Measurements from ENCODE around the gene CRYBG2. TPM values are rescaled to one million over a fixed set of nuclear protein-coding genes. Genes with fewer than 3 reads are reported as not detected.
"Not testable (repeated sequence)": the region's sequence is repeated elsewhere in the genome, so short reads cannot be mapped to it uniquely, and the experiment has no call there.

Gene CRYBG2
- total RNA-seq, 2 experiments from 2014 or later, result 1.3 to 1.4 TPM

DNA sequence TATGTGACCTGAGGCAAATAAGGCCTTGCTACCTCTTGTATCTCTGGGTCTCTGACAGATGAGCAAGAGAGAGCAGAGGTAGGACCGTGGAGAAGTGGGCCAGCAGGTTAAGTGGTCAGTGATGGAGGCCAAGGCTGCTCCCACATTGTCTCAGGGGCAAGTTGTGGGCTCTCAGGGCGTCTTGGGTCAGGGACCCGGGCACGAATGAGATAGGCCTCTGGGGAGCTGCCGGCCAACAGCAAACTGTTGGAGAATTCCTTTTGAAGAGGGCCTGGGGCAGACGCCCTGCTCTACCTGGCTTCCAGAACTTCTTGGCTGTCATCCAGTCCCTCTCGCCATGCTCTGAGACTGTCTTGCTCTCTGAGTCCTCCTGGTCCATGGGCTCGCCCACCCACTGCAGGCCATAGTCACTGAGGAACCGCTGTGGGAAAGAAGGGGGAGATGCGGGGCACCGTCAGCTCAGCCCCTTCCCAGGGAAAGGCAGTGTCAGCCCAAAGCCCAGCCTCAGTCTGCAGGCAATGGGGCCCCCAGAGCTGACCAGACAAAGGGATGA, 59.9 kb downstream of the CRYBG2 start:
- H3K4me3 ChIP-seq (ENCODE audit: low read length), result no peak overlapping the region
- Mint-ChIP-seq H3K4me3 (no peak overlapping the region), H3K9me3 (no peaks in the 10 kb centered on the region), H3K27me3 (no peaks in the 10 kb centered on the region), H3K36me3 (ENCODE audit: low read depth) (peaks cover 12% of the 10 kb centered on the region), H3K4me1 (ENCODE audit: low read depth) (peaks cover 48% of the 10 kb centered on the region), H3K27ac (no peak overlapping the region)
- intact Hi-C loops (cut with DNase I, micrococcal nuclease), result no loop called here
- no peaks in the 10 kb centered on the region for H3K27me3 ChIP-seq (ENCODE audit: control insufficient read depth in 1 of 2, insufficient read depth in 2 of 2, low read length in 2 of 2)
- no peak for ATAC-seq (ENCODE audit: poor library complexity)
- H3K27ac ChIP-seq (ENCODE audit: low read depth in 1 of 2, low read length in 2 of 2), result no peak overlapping the region
- H3K9me3 ChIP-seq (ENCODE audit: control insufficient read depth in 1 of 2, insufficient read depth in 1 of 2, low read length in 2 of 2), result no peaks in the 10 kb centered on the region
- POLR2A ChIA-PET, result interaction anchor here (1.0 to 20.7 kb wide), 2 partner anchors 8 to 28 kb away, joined by 3 to 977 read pairs; partner anchors contain the start of gene CD52
- peaks cover 68% of the 10 kb centered on the region for H3K4me1 ChIP-seq (ENCODE audit: insufficient read depth, low read length)
- H3K36me3 ChIP-seq (ENCODE audit: insufficient read depth, low read length), result peaks cover 11% of the 10 kb centered on the region
- CTCF ChIA-PET, result no interaction called here
- DNase-seq, result peak in 1 of 14 experiments; percentile 2
- TF ChIP-seq, protein P1, sequence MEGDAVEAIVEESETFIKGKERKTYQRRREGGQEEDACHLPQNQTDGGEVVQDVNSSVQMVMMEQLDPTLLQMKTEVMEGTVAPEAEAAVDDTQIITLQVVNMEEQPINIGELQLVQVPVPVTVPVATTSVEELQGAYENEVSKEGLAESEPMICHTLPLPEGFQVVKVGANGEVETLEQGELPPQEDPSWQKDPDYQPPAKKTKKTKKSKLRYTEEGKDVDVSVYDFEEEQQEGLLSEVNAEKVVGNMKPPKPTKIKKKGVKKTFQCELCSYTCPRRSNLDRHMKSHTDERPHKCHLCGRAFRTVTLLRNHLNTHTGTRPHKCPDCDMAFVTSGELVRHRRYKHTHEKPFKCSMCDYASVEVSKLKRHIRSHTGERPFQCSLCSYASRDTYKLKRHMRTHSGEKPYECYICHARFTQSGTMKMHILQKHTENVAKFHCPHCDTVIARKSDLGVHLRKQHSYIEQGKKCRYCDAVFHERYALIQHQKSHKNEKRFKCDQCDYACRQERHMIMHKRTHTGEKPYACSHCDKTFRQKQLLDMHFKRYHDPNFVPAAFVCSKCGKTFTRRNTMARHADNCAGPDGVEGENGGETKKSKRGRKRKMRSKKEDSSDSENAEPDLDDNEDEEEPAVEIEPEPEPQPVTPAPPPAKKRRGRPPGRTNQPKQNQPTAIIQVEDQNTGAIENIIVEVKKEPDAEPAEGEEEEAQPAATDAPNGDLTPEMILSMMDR (IDR thresholded peaks at IDR 0.05), result no peak

DNA sequence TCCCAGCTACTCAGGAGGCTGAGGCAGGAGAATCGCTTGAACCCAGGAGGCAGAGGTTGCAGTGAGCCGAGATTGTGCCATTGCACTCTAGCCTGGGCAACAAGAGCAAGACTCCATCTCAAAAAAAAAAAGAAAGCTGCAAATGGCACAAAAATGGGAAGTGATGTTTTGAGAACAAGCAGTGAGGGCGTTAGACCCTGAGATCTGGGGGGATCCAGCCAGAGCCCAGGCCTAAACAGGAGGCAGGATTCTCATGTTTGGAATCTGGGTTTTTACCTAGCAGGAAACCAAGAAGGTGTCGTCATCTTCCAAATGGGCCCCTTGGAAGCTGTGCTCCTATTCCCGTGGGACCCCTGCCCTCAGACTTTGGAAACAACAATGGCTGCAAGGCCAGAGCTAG, 61.2 kb downstream of the CRYBG2 start:
- H3K27me3 Mint-ChIP-seq; DNase-seq; H3K9me3 ChIP-seq (ENCODE audit: control insufficient read depth in 1 of 2, insufficient read depth in 1 of 2, low read length in 2 of 2); CTCF ChIA-PET; H3K27me3 ChIP-seq (ENCODE audit: control insufficient read depth in 1 of 2, insufficient read depth in 2 of 2, low read length in 2 of 2); H3K4me3 ChIP-seq (ENCODE audit: low read length); H3K9me3 Mint-ChIP-seq; intact Hi-C loops (cut with DNase I, micrococcal nuclease); H3K4me3 Mint-ChIP-seq; ATAC-seq (ENCODE audit: poor library complexity): not testable (repeated sequence)
- H3K27ac Mint-ChIP-seq, result peak overlapping the region; percentile 66
- peaks cover 11% of the 10 kb centered on the region for H3K36me3 ChIP-seq (ENCODE audit: insufficient read depth, low read length)
- H3K36me3 Mint-ChIP-seq (ENCODE audit: low read depth), result peaks cover 12% of the 10 kb centered on the region
- peak overlapping the region; percentile 15 to 55 for H3K27ac ChIP-seq (ENCODE audit: low read depth in 1 of 2, low read length in 2 of 2)
- H3K4me1 Mint-ChIP-seq (ENCODE audit: low read depth), result peaks cover 60% of the 10 kb centered on the region
- peaks cover 77% of the 10 kb centered on the region for H3K4me1 ChIP-seq (ENCODE audit: insufficient read depth, low read length)
- POLR2A ChIA-PET, result interaction anchor here (11.7 to 20.7 kb wide), 2 partner anchors 16 to 29 kb away, joined by 270 to 977 read pairs; partner anchors contain the start of genes CD52 and UBXN11

DNA sequence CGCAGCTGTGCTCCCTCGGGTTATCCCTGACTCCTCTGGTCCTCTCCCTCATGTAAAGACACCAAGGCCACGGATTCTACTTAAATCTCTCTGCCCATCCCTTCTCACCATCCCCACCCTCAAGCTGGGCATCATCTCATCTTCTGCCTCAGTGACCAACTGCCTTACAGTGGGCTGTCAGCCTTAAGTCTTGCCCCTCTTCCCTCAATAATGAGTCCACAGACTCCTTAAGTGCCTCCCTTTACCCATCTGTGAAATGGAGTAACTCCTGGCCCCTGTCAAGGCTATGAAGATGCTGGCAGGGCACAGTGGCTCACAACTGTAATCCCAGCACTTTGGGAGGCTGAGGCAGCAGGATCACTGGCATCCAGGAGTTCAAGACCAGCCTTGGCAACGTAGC, 62.0 kb downstream of the CRYBG2 start:
- ATAC-seq (ENCODE audit: poor library complexity), result no peak
- Histone ChIP-seq H3K27me3 (ENCODE audit: control insufficient read depth in 1 of 2, insufficient read depth in 2 of 2, low read length in 2 of 2) (no peaks in the 10 kb centered on the region), H3K4me3 (ENCODE audit: low read length) (no peak overlapping the region), H3K9me3 (ENCODE audit: control insufficient read depth in 1 of 2, insufficient read depth in 1 of 2, low read length in 2 of 2) (no peaks in the 10 kb centered on the region), H3K27ac (ENCODE audit: low read depth in 1 of 2, low read length in 2 of 2) (peak overlapping the region; percentile 89 to 94), H3K4me1 (ENCODE audit: insufficient read depth, low read length) (peaks cover 78% of the 10 kb centered on the region), H3K36me3 (ENCODE audit: insufficient read depth, low read length) (peaks cover 7% of the 10 kb centered on the region)
- ChIA-PET POLR2A (interaction anchor here (11.7 to 20.7 kb wide), 2 partner anchors 17 to 30 kb away, joined by 270 to 977 read pairs; partner anchors contain the start of genes CD52 and UBXN11), CTCF (no interaction called here)
- TF ChIP-seq, protein P1 (IDR thresholded peaks at IDR 0.05), result no peak
- no peaks in the 10 kb centered on the region for H3K27me3 Mint-ChIP-seq
- no peak overlapping the region for H3K4me3 Mint-ChIP-seq
- DNase-seq, result no peak
- intact Hi-C loops (cut with DNase I, micrococcal nuclease), result no loop called here
- peaks cover 12% of the 10 kb centered on the region for H3K36me3 Mint-ChIP-seq (ENCODE audit: low read depth)
- no peaks in the 10 kb centered on the region for H3K9me3 Mint-ChIP-seq
- H3K4me1 Mint-ChIP-seq (ENCODE audit: low read depth), result peaks cover 68% of the 10 kb centered on the region
- peak overlapping the region; percentile 95 for H3K27ac Mint-ChIP-seq

Measured in CD4-positive, alpha-beta T cell (primary cell).